Skeletal muscle satellite cell (primary cell): Measurements from ENCODE around the gene SH3BP5L.
A peak's percentile ranks its signal among the peaks of the same experiment; 100 is the strongest.

Source experiments
- H3K27me3 ChIP-seq: 2 replicates; pipeline ENCODE4 v1.7.0; 2013; ENCODE audit warnings: low read length; ENCODE audit not compliant: control insufficient read depth, insufficient read depth
- H3K36me3 ChIP-seq: 2 replicates; pipeline ENCODE4 v1.7.0; 2013; ENCODE audit warnings: mild to moderate bottlenecking, control low read depth, low read length; ENCODE audit not compliant: insufficient read depth
- H3K4me1 ChIP-seq: 2 replicates; pipeline ENCODE4 v1.7.0; 2013; ENCODE audit warnings: low read length; ENCODE audit not compliant: control insufficient read depth, insufficient read depth
- H3K4me2 ChIP-seq: 2 replicates; pipeline ENCODE4 v1.7.0; 2013; ENCODE audit warnings: mild to moderate bottlenecking, low read length
- H3K4me3 ChIP-seq: 2 replicates; pipeline ENCODE4 v1.7.0; 2013; ENCODE audit warnings: low read length
- H3K9ac ChIP-seq: 2 replicates; pipeline ENCODE4 v1.7.0; 2013; ENCODE audit warnings: mild to moderate bottlenecking, low read depth, low read length, moderate library complexity
- H3K9me3 ChIP-seq: replicated peaks from 2 replicates; pipeline ENCODE4 v1.7.0; 2013; ENCODE audit warnings: mild to moderate bottlenecking, control low read depth, low read length

Gene SH3BP5L

GRCh38 chr1:248858096-248858890, 32.6 kb upstream of the SH3BP5L start:
- H3K9me3 ChIP-seq = no peaks in the 10 kb centered on the region
- H3K4me3 ChIP-seq = peak overlapping the region; percentile 88
- peaks cover 28% of the 10 kb centered on the region for H3K4me1 ChIP-seq

GRCh38 chr1:248857749-248858095, 32.0 kb upstream of the SH3BP5L start:
- peak overlapping the region; percentile 89 for H3K9ac ChIP-seq
- no peaks in the 10 kb centered on the region for H3K27me3 ChIP-seq
- peaks cover 27% of the 10 kb centered on the region for H3K36me3 ChIP-seq
- H3K4me2 ChIP-seq = peak overlapping the region; percentile 96
- peaks cover 22% of the 10 kb centered on the region for H3K4me1 ChIP-seq
- no peaks in the 10 kb centered on the region for H3K9me3 ChIP-seq
- peak overlapping the region; percentile 88 for H3K4me3 ChIP-seq

More at GRCh38 chr1:248858096-248858890, 32.6 kb upstream of the SH3BP5L start:
- Histone ChIP-seq H3K9ac (peak overlapping the region; percentile 89), H3K36me3 (peaks cover 25% of the 10 kb centered on the region), H3K27me3 (no peaks in the 10 kb centered on the region), H3K4me2 (peak overlapping the region; percentile 96)

- H3K36me3 ChIP-seq = peaks cover 27% of the 10 kb centered on the region
- peaks cover 20% of the 10 kb centered on the region for H3K4me1 ChIP-seq
- H3K4me3 ChIP-seq = peak overlapping the region; percentile 88
- no peaks in the 10 kb centered on the region for H3K27me3 ChIP-seq
- H3K9ac ChIP-seq = peak overlapping the region; percentile 89
- peak overlapping the region; percentile 96 for H3K4me2 ChIP-seq
- H3K9me3 ChIP-seq = no peaks in the 10 kb centered on the region
These were observed 31.5 kb upstream of the SH3BP5L start for GRCh38 chr1:248857201-248857600.

- H3K4me1 ChIP-seq = peaks cover 20% of the 10 kb centered on the region
These were observed 30.5 kb upstream of the SH3BP5L start for GRCh38 chr1:248856176-248856575.

GRCh38 chr1:248855580-248855979, 29.9 kb upstream of the SH3BP5L start:
- Histone ChIP-seq H3K9ac (no peak overlapping the region), H3K27me3 (no peaks in the 10 kb centered on the region), H3K4me3 (no peak overlapping the region), H3K9me3 (no peaks in the 10 kb centered on the region), H3K36me3 (peaks cover 37% of the 10 kb centered on the region), H3K4me1 (peaks cover 20% of the 10 kb centered on the region), H3K4me2 (no peak overlapping the region)

More at GRCh38 chr1:248856176-248856575, 30.5 kb upstream of the SH3BP5L start:
- no peak overlapping the region for H3K4me3 ChIP-seq
- H3K27me3 ChIP-seq = no peaks in the 10 kb centered on the region
- H3K4me2 ChIP-seq = no peak overlapping the region
- no peaks in the 10 kb centered on the region for H3K9me3 ChIP-seq
- H3K36me3 ChIP-seq = peaks cover 33% of the 10 kb centered on the region
- H3K9ac ChIP-seq = no peak overlapping the region

- H3K4me2 ChIP-seq = no peak overlapping the region
- no peak overlapping the region for H3K9ac ChIP-seq
- H3K36me3 ChIP-seq = peaks cover 53% of the 10 kb centered on the region
- H3K9me3 ChIP-seq = no peaks in the 10 kb centered on the region
- peaks cover 14% of the 10 kb centered on the region for H3K4me1 ChIP-seq
- H3K27me3 ChIP-seq = no peaks in the 10 kb centered on the region
- H3K4me3 ChIP-seq = no peak overlapping the region
These were observed 28.1 kb upstream of the SH3BP5L start for GRCh38 chr1:248853663-248854375.

- H3K36me3 ChIP-seq = peaks cover 62% of the 10 kb centered on the region
- H3K9ac ChIP-seq = no peak overlapping the region
- H3K4me3 ChIP-seq = no peak overlapping the region
- H3K27me3 ChIP-seq = no peaks in the 10 kb centered on the region
- no peaks in the 10 kb centered on the region for H3K9me3 ChIP-seq
- H3K4me2 ChIP-seq = no peak overlapping the region
- H3K4me1 ChIP-seq = peaks cover 7% of the 10 kb centered on the region
These were observed 27.0 kb upstream of the SH3BP5L start for GRCh38 chr1:248852481-248853405.

GRCh38 chr1:248851390-248851789, 25.7 kb upstream of the SH3BP5L start:
- Histone ChIP-seq H3K4me1 (no peaks in the 10 kb centered on the region), H3K9me3 (no peaks in the 10 kb centered on the region), H3K36me3 (peaks cover 74% of the 10 kb centered on the region), H3K27me3 (no peaks in the 10 kb centered on the region), H3K4me3 (no peak overlapping the region), H3K9ac (no peak overlapping the region), H3K4me2 (no peak overlapping the region)

- Histone ChIP-seq H3K9me3 (no peaks in the 10 kb centered on the region), H3K36me3 (peaks cover 79% of the 10 kb centered on the region), H3K9ac (no peak overlapping the region), H3K4me2 (no peak overlapping the region), H3K4me3 (no peak overlapping the region), H3K27me3 (no peaks in the 10 kb centered on the region), H3K4me1 (no peaks in the 10 kb centered on the region)
These were observed 25.0 kb upstream of the SH3BP5L start for GRCh38 chr1:248850536-248851251.

GRCh38 chr1:248850124-248850523, 24.4 kb upstream of the SH3BP5L start:
- Histone ChIP-seq H3K4me2 (no peak overlapping the region), H3K4me3 (no peak overlapping the region), H3K9me3 (no peaks in the 10 kb centered on the region), H3K36me3 (peaks cover 77% of the 10 kb centered on the region), H3K9ac (no peak overlapping the region), H3K4me1 (no peaks in the 10 kb centered on the region), H3K27me3 (no peaks in the 10 kb centered on the region)
